Measurements from ENCODE around the gene XPA.
"Not testable (repeated sequence)": the region's sequence is repeated elsewhere in the genome, so short reads cannot be mapped to it uniquely, and the experiment has no call there.

Gene XPA

DNA sequence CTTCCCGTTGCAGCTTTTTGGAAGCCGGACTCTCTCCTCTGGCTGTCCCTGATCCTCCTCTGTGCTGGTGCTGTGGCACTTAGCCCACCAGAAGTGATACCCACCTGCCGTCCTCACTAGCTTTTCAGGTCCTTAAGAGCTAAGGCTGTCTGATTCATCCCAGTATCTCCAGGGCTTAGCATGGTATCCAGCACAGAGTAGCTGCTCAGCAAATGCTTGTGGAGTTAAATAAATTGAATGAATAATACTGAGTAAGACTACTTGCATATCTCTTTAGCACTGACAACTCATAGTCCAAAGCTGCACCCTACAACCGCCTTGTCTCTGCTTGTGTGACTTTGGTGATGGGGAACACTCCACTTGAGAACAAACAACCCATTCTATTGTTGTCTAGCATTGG is 7.7 kb upstream of the XPA start:
- Histone ChIP-seq H3K36me3 (ENCODE audit: control insufficient read depth, insufficient read depth, low read length) (no peaks in the 10 kb centered on the region), H3K4me3 (ENCODE audit: low read depth, low read length) (no peak overlapping the region), H3K4me1 (no peaks in the 10 kb centered on the region), H2AFZ (no peak overlapping the region), H3K9me3 (ENCODE audit: control insufficient read depth, low read length) (no peaks in the 10 kb centered on the region), H3K9ac (no peak overlapping the region), H3K27me3 (ENCODE audit: control insufficient read depth, insufficient read depth, low read length) (no peaks in the 10 kb centered on the region), H3K27ac (no peak overlapping the region), H3K79me2 (no peaks in the 10 kb centered on the region), H3K4me2 (ENCODE audit: low read length) (no peak overlapping the region)
- TF ChIP-seq, protein P1, sequence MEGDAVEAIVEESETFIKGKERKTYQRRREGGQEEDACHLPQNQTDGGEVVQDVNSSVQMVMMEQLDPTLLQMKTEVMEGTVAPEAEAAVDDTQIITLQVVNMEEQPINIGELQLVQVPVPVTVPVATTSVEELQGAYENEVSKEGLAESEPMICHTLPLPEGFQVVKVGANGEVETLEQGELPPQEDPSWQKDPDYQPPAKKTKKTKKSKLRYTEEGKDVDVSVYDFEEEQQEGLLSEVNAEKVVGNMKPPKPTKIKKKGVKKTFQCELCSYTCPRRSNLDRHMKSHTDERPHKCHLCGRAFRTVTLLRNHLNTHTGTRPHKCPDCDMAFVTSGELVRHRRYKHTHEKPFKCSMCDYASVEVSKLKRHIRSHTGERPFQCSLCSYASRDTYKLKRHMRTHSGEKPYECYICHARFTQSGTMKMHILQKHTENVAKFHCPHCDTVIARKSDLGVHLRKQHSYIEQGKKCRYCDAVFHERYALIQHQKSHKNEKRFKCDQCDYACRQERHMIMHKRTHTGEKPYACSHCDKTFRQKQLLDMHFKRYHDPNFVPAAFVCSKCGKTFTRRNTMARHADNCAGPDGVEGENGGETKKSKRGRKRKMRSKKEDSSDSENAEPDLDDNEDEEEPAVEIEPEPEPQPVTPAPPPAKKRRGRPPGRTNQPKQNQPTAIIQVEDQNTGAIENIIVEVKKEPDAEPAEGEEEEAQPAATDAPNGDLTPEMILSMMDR (IDR thresholded peaks at IDR 0.05), result no peak

DNA sequence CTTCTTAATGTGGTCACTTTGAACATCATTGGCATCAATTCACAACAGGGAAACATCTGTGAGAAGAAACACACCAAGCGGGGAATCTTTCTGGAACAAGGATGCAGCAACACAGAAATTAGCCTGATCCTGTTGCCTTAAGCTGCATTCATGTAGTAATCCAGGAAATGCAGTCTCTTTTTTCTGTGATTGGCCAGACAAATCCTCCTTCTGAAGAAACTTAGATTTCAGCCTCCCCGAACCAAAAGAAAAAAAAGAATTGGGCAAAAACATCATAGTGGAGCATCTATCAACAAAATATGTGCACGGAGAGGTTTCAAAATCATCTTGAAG is 7.2 kb upstream of the XPA start:
- Histone ChIP-seq H3K4me1 (no peaks in the 10 kb centered on the region), H3K4me2 (ENCODE audit: low read length) (no peak overlapping the region), H3K27ac (no peak overlapping the region), H3K36me3 (ENCODE audit: control insufficient read depth, insufficient read depth, low read length) (no peaks in the 10 kb centered on the region), H3K4me3 (ENCODE audit: low read depth, low read length) (no peak overlapping the region), H3K27me3 (ENCODE audit: control insufficient read depth, insufficient read depth, low read length) (no peaks in the 10 kb centered on the region), H3K9ac (no peak overlapping the region), H3K79me2 (no peaks in the 10 kb centered on the region), H3K9me3 (ENCODE audit: control insufficient read depth, low read length) (no peaks in the 10 kb centered on the region), H2AFZ (no peak overlapping the region)
- TF ChIP-seq, protein P1 (IDR thresholded peaks at IDR 0.05), result no peak

DNA sequence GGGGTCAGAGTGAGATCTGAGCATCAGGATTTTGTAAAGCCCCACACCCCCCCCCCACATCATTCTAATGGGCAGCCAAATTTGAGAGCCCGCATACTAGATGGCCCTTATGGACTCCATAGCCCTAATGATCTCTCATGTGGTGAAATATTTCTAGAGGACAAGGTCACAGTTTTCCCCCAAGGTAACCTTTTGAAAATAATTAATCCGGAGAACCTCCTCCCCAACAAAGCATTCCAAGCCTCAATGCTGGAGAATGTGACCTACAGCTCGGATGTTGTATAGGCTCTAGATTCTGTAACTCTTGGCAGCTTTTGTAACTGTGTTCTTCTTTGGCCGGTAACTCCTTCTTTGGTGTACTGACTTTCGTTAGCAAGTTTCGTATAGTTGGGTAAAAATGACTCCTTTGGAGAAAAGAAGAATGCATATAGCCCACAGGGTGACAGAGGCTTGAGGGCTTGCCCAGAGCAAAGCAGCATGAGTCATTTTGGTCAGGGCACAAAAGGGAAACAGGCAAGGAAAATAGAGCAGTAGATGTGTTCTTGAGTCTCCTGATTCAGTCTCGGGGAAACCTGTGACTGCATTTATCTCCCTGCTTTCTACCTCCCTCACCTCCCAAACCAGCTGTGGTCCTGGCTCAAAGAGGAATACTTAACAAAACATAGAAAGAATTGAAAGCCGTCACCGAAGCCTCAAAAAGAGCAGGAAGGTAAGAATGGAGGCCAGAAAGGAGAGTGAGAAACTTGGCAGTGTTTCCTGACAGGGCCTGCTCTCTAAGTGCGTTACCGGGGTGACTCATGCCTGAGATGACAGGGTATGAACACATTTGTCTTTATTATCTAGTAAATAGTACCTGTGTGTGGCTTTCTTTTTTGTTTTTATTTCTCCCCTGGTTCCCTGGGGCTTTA is 6.6 kb upstream of the XPA start:
- TF ChIP-seq, protein P1 (IDR thresholded peaks at IDR 0.05), result no peak
- H3K9ac ChIP-seq, result no peak overlapping the region
- no peaks in the 10 kb centered on the region for H3K79me2 ChIP-seq
- no peaks in the 10 kb centered on the region for H3K27me3 ChIP-seq (ENCODE audit: control insufficient read depth, insufficient read depth, low read length)
- no peaks in the 10 kb centered on the region for H3K4me1 ChIP-seq
- H3K27ac ChIP-seq, result no peak overlapping the region
- H3K4me2 ChIP-seq (ENCODE audit: low read length), result no peak overlapping the region
- H3K4me3 ChIP-seq (ENCODE audit: low read depth, low read length), result no peak overlapping the region
- H3K36me3 ChIP-seq (ENCODE audit: control insufficient read depth, insufficient read depth, low read length), result no peaks in the 10 kb centered on the region
- H2AFZ ChIP-seq, result no peak overlapping the region
- no peaks in the 10 kb centered on the region for H3K9me3 ChIP-seq (ENCODE audit: control insufficient read depth, low read length)

DNA sequence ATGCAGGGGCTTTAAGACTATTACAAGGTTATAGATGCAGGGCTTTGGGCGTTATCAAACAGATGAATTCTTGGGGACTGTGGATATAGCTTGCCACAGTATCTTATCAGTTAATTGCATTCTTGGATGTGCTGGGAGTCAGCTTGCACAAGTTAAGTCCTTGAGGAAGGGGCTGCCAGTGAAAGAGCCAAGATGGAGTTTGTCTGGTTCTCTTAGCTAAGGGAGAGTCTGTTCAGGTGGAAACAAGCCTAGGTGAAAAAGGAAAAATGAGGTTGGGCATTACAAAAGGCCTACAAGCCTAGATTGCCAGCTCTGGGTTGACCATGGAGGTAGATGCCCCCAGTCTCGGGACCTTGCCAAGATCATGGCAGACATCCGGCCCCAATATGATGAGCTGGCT is 2.7 kb upstream of the XPA start:
- H3K9me3 ChIP-seq (ENCODE audit: control insufficient read depth, low read length); H3K4me3 ChIP-seq (ENCODE audit: low read depth, low read length); H2AFZ ChIP-seq; H3K27ac ChIP-seq; H3K79me2 ChIP-seq; H3K9ac ChIP-seq; H3K36me3 ChIP-seq (ENCODE audit: control insufficient read depth, insufficient read depth, low read length); H3K4me1 ChIP-seq; H3K4me2 ChIP-seq (ENCODE audit: low read length); H3K27me3 ChIP-seq (ENCODE audit: control insufficient read depth, insufficient read depth, low read length): not testable (repeated sequence)

DNA sequence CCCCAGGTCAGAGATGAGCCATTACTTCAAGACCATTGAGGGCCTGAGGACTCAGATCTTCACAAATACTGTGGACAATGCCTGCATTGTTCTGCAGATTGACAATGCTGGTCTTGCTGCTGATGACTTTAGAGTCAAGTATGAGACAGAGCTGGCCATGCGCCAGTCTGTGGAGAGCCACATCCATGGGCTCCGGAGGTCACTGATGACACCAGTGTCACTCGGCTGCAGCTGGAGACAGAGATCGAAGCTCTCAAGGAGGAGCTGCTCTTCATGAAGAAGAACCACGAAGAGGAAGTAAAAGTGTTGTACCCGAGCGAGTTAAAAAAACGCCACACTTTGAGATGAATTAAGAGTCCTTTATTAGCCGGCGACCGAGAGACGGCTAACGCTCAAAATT is 2.1 kb upstream of the XPA start:
- not testable (repeated sequence) for H3K4me1 ChIP-seq; H3K4me3 ChIP-seq (ENCODE audit: low read depth, low read length); H3K27me3 ChIP-seq (ENCODE audit: control insufficient read depth, insufficient read depth, low read length); H3K79me2 ChIP-seq; H3K36me3 ChIP-seq (ENCODE audit: control insufficient read depth, insufficient read depth, low read length); H2AFZ ChIP-seq; H3K9ac ChIP-seq; H3K9me3 ChIP-seq (ENCODE audit: control insufficient read depth, low read length); H3K4me2 ChIP-seq (ENCODE audit: low read length); H3K27ac ChIP-seq

DNA sequence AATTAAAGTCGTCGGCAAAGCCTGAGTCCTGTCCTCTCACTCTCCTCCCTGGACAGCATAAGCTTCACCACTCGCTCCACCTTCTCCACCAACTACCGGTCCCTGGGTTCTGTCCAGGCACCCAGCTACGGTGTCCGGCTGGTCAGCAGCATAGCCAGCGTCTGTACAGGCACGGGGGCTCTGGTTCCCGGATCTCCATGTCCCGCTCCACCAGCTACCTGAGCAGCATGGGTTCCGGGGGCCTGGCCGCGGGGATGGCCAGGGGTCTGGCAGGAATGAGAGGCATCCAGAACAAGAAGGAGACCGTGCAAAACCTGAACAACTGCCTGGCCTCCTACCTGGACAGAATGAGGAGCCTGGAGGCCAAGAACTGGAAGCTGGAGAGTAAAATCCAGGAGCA is 1.7 kb upstream of the XPA start:
- Histone ChIP-seq H2AFZ (no peak overlapping the region), H3K4me2 (ENCODE audit: low read length) (no peak overlapping the region), H3K36me3 (ENCODE audit: control insufficient read depth, insufficient read depth, low read length) (no peaks in the 10 kb centered on the region), H3K9me3 (ENCODE audit: control insufficient read depth, low read length) (no peaks in the 10 kb centered on the region), H3K9ac (no peak overlapping the region), H3K79me2 (peaks cover 10% of the 10 kb centered on the region), H3K4me3 (ENCODE audit: low read depth, low read length) (no peak overlapping the region), H3K27me3 (ENCODE audit: control insufficient read depth, insufficient read depth, low read length) (no peaks in the 10 kb centered on the region), H3K4me1 (peaks cover 3% of the 10 kb centered on the region), H3K27ac (no peak overlapping the region)
- TF ChIP-seq, protein P1 (IDR thresholded peaks at IDR 0.05), result no peak

Measured in parathyroid adenoma (tissue), 2 donors.